ENCODE data around the gene CTNND2. TPM values are rescaled to one million over a fixed set of nuclear protein-coding genes. Genes with fewer than 3 reads are reported as not detected.
"Not testable (repeated sequence)": the region's sequence is repeated elsewhere in the genome, so short reads cannot be mapped to it uniquely, and the experiment has no call there.

CTNND2 gene
- total RNA-seq, 2 experiments from 2014 or later, result not detected

DNA sequence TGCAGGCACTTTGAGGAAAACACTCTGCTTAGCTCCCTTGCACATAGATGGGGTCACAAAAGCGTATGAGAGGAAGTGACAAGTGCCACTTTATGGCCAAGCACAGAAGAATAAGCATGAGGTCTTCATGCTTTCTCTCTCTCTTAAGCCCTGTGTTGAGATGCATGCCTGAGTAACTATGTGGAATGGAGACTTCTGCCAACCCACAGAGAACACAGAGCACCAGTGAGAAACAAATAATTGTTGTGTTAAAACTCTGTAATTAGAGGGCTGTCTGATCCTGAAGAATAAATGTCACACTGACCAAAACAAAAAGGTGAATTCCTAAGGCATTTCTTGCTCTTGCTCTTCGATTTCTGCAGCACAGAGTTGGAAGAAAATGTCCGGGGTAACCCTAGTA, 488.5 kb downstream of the CTNND2 start:
- CTCF ChIA-PET, result no interaction called here
- POLR2A ChIA-PET, result no interaction called here
- Mint-ChIP-seq H3K27me3 (peaks cover 2% of the 10 kb centered on the region), H3K9me3 (peaks cover 11% of the 10 kb centered on the region), H3K4me1 (ENCODE audit: low read depth) (no peaks in the 10 kb centered on the region), H3K36me3 (ENCODE audit: low read depth) (no peaks in the 10 kb centered on the region), H3K4me3 (no peak overlapping the region), H3K27ac (no peak overlapping the region)
- DNase-seq (no peak), ATAC-seq (no peak)
- intact Hi-C loops (cut with micrococcal nuclease), result no loop called here
- TF ChIP-seq, protein P1, sequence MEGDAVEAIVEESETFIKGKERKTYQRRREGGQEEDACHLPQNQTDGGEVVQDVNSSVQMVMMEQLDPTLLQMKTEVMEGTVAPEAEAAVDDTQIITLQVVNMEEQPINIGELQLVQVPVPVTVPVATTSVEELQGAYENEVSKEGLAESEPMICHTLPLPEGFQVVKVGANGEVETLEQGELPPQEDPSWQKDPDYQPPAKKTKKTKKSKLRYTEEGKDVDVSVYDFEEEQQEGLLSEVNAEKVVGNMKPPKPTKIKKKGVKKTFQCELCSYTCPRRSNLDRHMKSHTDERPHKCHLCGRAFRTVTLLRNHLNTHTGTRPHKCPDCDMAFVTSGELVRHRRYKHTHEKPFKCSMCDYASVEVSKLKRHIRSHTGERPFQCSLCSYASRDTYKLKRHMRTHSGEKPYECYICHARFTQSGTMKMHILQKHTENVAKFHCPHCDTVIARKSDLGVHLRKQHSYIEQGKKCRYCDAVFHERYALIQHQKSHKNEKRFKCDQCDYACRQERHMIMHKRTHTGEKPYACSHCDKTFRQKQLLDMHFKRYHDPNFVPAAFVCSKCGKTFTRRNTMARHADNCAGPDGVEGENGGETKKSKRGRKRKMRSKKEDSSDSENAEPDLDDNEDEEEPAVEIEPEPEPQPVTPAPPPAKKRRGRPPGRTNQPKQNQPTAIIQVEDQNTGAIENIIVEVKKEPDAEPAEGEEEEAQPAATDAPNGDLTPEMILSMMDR (IDR thresholded peaks at IDR 0.05), result no peak

DNA sequence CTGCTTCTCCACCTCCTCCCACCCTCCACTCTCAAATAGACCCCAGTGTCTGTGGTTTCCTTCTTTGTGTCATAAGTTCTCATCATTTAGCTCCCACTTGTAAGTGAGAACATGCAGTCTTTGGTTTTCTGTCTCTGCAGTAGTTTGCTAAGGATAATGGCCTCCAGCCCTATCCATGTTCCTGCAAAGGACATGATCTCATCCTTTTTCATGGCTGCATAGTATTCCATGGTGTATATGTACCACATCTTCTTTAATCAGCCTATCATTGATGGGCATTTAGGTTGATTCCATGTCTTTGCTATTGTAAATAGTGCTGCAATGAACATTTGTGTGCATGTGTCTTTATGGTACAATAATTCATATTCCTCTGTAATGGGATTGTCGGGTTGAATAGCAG, 489.5 kb downstream of the CTNND2 start:
- H3K4me3 Mint-ChIP-seq; H3K4me1 Mint-ChIP-seq (ENCODE audit: low read depth); H3K27me3 Mint-ChIP-seq; CTCF ChIA-PET; POLR2A ChIA-PET; ATAC-seq; intact Hi-C loops (cut with micrococcal nuclease); H3K27ac Mint-ChIP-seq; DNase-seq; H3K36me3 Mint-ChIP-seq (ENCODE audit: low read depth): not testable (repeated sequence)
- peaks cover 11% of the 10 kb centered on the region for H3K9me3 Mint-ChIP-seq

DNA sequence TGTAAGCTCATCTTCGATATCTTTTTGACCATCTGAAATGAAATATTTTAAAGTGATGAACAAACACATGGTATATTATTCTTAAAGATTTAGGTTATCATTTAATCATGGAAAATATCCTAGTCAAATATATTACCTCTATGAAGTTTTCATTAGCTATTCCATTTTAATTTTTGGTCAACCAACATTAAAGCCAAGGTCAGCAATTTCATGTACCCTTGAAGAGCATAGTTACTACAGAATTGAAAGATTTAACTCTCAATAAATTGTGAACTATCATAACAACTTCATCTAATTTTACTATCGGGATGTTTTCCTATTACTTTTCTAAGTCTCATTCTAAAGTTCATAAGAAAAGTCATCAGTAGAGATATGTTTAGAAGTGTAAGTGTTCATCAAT, 492.6 kb downstream of the CTNND2 start:
- Mint-ChIP-seq H3K36me3 (ENCODE audit: low read depth) (no peaks in the 10 kb centered on the region), H3K27ac (no peak overlapping the region), H3K4me1 (ENCODE audit: low read depth) (no peaks in the 10 kb centered on the region), H3K9me3 (peaks cover 7% of the 10 kb centered on the region), H3K27me3 (peaks cover 2% of the 10 kb centered on the region), H3K4me3 (no peak overlapping the region)
- TF ChIP-seq, protein P1 (IDR thresholded peaks at IDR 0.05), result no peak
- intact Hi-C loops (cut with micrococcal nuclease), result no loop called here
- DNase-seq (no peak), ATAC-seq (no peak)
- CTCF ChIA-PET, result no interaction called here
- POLR2A ChIA-PET, result no interaction called here

DNA sequence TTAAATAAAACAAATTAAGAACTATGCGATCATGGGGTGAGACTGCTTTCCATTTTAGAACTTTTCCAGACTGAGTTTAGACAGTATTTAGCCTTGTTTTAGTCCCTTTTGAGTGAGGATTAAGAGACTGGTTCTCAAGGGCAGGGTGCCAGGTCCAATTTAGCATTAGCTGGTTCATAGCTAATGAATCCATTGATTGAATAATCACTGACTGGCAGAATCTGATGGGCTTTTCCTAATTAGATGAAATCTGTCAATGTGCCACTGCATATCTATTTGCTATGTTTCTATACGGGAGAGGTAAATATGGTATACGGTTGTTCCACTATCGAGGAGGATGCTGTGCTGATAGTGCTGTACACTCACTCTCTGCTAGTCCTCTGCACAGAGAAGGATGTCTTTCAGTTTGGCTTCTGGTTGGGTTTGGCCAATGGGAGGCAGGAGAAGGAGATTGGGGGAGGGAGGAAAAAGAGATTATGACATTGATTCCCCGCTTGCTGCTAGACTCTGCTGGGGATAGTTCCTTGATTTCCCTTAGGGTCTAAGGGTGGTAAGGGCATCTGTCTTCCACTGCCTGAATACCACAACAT, 496.6 kb downstream of the CTNND2 start:
- H3K27ac Mint-ChIP-seq, result no peak overlapping the region
- intact Hi-C loops (cut with micrococcal nuclease), result no loop called here
- TF ChIP-seq, protein P1 (IDR thresholded peaks at IDR 0.05), result no peak
- no peak for ATAC-seq
- no peak for DNase-seq
- H3K36me3 Mint-ChIP-seq (ENCODE audit: low read depth), result no peaks in the 10 kb centered on the region
- CTCF ChIA-PET, result no interaction called here
- no peak overlapping the region for H3K4me3 Mint-ChIP-seq
- no peaks in the 10 kb centered on the region for H3K9me3 Mint-ChIP-seq
- no peaks in the 10 kb centered on the region for H3K4me1 Mint-ChIP-seq (ENCODE audit: low read depth)
- H3K27me3 Mint-ChIP-seq, result peaks cover 2% of the 10 kb centered on the region
- POLR2A ChIA-PET, result no interaction called here

DNA sequence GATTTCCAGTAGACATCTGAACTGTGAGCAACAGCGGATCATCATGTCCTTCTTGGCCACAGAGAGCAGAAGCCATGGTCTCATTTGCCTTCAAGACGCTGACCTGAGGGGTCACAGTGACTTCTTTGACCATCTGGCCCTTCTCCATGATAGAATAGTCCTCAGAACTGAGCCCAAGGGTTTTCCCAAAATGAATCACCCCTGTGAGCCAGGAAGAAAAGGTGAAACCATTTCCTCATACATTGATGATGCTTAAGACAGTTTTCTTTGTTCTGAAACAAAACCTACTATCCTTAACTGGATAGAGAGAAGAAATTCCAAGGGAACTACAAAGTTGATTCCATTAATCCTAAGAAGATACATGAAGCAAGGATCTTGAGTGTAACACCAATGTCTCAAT, 503.9 kb downstream of the CTNND2 start:
- H3K36me3 Mint-ChIP-seq (ENCODE audit: low read depth), result no peaks in the 10 kb centered on the region
- intact Hi-C loops (cut with micrococcal nuclease), result no loop called here

More for the DNA sequence above, 503.9 kb downstream of the CTNND2 start:
- Mint-ChIP-seq H3K9me3 (no peaks in the 10 kb centered on the region), H3K27me3 (no peaks in the 10 kb centered on the region), H3K27ac (no peak overlapping the region), H3K4me1 (ENCODE audit: low read depth) (no peaks in the 10 kb centered on the region), H3K4me3 (no peak overlapping the region)
- ChIA-PET CTCF (no interaction called here), POLR2A (no interaction called here)
- ATAC-seq (no peak), DNase-seq (no peak)
- TF ChIP-seq, protein P1 (IDR thresholded peaks at IDR 0.05), result no peak

All from activated CD8-positive, alpha-beta T cell treated with anti-CD3 and anti-CD28 coated beads for 36 hours (primary cell).